Measurements from ENCODE around the gene UBL4B. TPM values are rescaled to one million over a fixed set of nuclear protein-coding genes. Genes with fewer than 3 reads are reported as not detected.

Gene UBL4B
- total and polyA plus RNA-seq, 2 experiments from 2014 or later: not detected

- TF ChIP-seq, protein P1, sequence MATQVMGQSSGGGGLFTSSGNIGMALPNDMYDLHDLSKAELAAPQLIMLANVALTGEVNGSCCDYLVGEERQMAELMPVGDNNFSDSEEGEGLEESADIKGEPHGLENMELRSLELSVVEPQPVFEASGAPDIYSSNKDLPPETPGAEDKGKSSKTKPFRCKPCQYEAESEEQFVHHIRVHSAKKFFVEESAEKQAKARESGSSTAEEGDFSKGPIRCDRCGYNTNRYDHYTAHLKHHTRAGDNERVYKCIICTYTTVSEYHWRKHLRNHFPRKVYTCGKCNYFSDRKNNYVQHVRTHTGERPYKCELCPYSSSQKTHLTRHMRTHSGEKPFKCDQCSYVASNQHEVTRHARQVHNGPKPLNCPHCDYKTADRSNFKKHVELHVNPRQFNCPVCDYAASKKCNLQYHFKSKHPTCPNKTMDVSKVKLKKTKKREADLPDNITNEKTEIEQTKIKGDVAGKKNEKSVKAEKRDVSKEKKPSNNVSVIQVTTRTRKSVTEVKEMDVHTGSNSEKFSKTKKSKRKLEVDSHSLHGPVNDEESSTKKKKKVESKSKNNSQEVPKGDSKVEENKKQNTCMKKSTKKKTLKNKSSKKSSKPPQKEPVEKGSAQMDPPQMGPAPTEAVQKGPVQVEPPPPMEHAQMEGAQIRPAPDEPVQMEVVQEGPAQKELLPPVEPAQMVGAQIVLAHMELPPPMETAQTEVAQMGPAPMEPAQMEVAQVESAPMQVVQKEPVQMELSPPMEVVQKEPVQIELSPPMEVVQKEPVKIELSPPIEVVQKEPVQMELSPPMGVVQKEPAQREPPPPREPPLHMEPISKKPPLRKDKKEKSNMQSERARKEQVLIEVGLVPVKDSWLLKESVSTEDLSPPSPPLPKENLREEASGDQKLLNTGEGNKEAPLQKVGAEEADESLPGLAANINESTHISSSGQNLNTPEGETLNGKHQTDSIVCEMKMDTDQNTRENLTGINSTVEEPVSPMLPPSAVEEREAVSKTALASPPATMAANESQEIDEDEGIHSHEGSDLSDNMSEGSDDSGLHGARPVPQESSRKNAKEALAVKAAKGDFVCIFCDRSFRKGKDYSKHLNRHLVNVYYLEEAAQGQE (IDR thresholded peaks at IDR 0.05; ENCODE audit: unreplicated experiment): no peak
Measured at GRCh38 chr1:110114173-110114572, 1.9 kb downstream of the UBL4B start (continued).

- ATAC-seq (no peak), DNase-seq (ENCODE audit: low spot score) (no peak)
- Mint-ChIP-seq H3K9me3 (peaks cover 6% of the 10 kb centered on the region; the same call in 1 of the 3 replicates), H3K36me3 (ENCODE audit: low read depth) (no peaks in the 10 kb centered on the region), H3K4me1 (no peaks in the 10 kb centered on the region; the same call in 2 of the 3 replicates), H3K4me3 (no peak overlapping the region), H3K27me3 (ENCODE audit: insufficient read depth, low read depth, poor library complexity) (peaks cover 18% of the 10 kb centered on the region), H3K27ac (no peak overlapping the region)
- Histone ChIP-seq H3K4me3 (no peak overlapping the region), H3K4me1 (ENCODE audit: insufficient read depth) (no peaks in the 10 kb centered on the region; the same call in 1 of the 2 replicates), H3K4me2 (no peak overlapping the region), H3K27me3 (ENCODE audit: insufficient read depth) (no peaks in the 10 kb centered on the region), H3K27ac (ENCODE audit: low read depth) (no peak overlapping the region), H3F3A (replicated peaks; ENCODE audit: low read depth) (no peaks in the 10 kb centered on the region), H3K79me2 (replicated peaks; ENCODE audit: insufficient read depth) (no peaks in the 10 kb centered on the region), H2AFZ (no peak overlapping the region), H3K9me2 (ENCODE audit: insufficient read depth) (no peaks in the 10 kb centered on the region), H3K36me3 (ENCODE audit: insufficient read depth) (no peaks in the 10 kb centered on the region), H4K20me1 (replicated peaks; ENCODE audit: insufficient read depth) (no peaks in the 10 kb centered on the region)
- TF ChIP-seq NANOG (IDR thresholded peaks at IDR 0.05; ENCODE audit: borderline replicate concordance): no peak
- TF ChIP-seq, protein P2, sequence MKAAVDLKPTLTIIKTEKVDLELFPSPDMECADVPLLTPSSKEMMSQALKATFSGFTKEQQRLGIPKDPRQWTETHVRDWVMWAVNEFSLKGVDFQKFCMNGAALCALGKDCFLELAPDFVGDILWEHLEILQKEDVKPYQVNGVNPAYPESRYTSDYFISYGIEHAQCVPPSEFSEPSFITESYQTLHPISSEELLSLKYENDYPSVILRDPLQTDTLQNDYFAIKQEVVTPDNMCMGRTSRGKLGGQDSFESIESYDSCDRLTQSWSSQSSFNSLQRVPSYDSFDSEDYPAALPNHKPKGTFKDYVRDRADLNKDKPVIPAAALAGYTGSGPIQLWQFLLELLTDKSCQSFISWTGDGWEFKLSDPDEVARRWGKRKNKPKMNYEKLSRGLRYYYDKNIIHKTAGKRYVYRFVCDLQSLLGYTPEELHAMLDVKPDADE (IDR thresholded peaks at IDR 0.05): no peak
- no peak for TF ChIP-seq EZH2phosphoT487 (IDR thresholded peaks at IDR 0.05; ENCODE audit: unreplicated experiment)
- no peak for TF ChIP-seq ZNF462 (CRISPR knock-in tag; IDR thresholded peaks at IDR 0.05)
- no peak for TF ChIP-seq ZNF114 (CRISPR knock-in tag; IDR thresholded peaks at IDR 0.05)
- TF ChIP-seq CREB1 (CRISPR knock-in tag; IDR thresholded peaks at IDR 0.05; ENCODE audit: low read depth): no peak
- no peak for TF ChIP-seq ZNF331 (CRISPR knock-in tag; IDR thresholded peaks at IDR 0.05; ENCODE audit: low read depth)
- TF ChIP-seq EZH2 (IDR thresholded peaks at IDR 0.05; ENCODE audit: low read depth, unreplicated experiment): no peak
- no peak for TF ChIP-seq STAT1 (IDR thresholded peaks at IDR 0.05; ENCODE audit: unreplicated experiment)
- TF ChIP-seq, protein P3, sequence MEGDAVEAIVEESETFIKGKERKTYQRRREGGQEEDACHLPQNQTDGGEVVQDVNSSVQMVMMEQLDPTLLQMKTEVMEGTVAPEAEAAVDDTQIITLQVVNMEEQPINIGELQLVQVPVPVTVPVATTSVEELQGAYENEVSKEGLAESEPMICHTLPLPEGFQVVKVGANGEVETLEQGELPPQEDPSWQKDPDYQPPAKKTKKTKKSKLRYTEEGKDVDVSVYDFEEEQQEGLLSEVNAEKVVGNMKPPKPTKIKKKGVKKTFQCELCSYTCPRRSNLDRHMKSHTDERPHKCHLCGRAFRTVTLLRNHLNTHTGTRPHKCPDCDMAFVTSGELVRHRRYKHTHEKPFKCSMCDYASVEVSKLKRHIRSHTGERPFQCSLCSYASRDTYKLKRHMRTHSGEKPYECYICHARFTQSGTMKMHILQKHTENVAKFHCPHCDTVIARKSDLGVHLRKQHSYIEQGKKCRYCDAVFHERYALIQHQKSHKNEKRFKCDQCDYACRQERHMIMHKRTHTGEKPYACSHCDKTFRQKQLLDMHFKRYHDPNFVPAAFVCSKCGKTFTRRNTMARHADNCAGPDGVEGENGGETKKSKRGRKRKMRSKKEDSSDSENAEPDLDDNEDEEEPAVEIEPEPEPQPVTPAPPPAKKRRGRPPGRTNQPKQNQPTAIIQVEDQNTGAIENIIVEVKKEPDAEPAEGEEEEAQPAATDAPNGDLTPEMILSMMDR (conservative IDR thresholded peaks at IDR 0.05; ENCODE audit: low read depth in 2 of 2): no peak
Measured at GRCh38 chr1:110114784-110115183, 2.5 kb downstream of the UBL4B start.
